ENCODE results near the gene PALMD.

PALMD gene

DNA sequence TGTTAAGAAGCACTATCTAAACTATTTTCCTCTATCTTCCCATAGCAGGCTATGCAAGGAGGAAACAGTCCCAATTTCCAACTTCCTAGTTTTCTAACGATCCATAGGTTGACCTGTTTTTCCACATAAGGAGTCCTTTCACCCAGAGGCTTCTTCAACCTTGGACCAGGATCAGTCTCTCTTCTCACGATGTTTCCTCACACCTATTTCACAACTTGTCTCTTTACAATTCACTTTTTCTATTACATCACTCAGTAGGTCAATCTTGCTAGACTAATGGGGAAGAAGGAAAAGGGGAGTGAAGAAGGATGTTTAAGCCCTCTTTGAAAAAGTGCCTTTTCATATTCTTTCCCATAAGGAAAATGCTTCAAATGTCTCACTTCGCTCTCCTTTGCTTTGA is 15.9 kb downstream of the PALMD start:
- no peak for DNase-seq

DNA sequence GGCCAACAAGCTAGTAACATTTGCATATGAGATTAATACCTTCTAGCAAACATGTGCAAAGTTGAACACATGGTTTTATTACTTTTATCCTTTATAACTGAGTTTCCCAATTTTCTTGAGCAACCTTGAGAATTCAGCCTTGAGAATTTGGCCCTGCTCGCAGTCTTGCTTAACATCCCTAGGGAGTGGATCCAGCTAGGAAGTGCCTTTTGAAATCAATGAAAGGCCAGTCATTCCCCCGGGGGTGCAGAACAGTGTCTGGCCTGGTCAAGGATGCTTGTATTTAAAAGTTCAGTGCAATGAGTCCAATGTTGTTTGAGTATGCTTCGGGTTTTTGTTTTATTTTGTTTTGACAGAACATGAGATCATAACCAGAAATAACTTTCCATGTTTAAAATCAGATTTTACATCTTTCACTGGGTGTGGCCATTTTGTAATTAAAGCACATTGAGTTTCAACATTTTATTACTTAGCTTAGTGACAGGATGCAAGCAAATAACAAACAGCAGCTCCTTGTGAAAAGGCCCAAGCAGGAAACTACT is 16.7 kb downstream of the PALMD start:
- no peak for DNase-seq

GRCh38 chr1:99663501-99663900 is 17.6 kb downstream of the PALMD start:
- no peak for DNase-seq

- DNase-seq, result no peak
These were observed 19.3 kb downstream of the PALMD start for GRCh38 chr1:99665212-99665611.

- no peak for DNase-seq
These were observed 23.5 kb downstream of the PALMD start for GRCh38 chr1:99669376-99669775.

DNA sequence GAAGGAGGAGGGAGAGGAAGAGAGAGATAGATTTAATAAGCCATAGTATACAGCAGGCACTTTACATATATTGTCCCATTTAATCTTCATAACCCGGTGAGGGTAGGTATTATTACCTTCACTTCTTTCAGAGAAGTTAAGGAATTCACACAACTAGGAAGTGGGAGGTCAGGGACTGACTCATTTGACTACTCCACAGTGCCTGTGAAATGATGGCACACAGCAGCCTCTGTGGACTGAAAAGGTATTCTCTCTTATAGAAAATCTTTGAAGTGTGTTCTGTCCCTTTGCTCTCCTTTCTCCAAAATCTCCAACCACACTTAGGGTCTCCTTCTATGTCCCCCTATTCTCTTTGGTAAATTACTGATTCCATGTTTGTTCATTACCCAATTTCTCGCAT is 23.9 kb downstream of the PALMD start:
- DNase-seq, result no peak

- no peak for DNase-seq
These were observed 24.7 kb downstream of the PALMD start for GRCh38 chr1:99670583-99670982.

- no peak for DNase-seq
These were observed 26.1 kb downstream of the PALMD start for GRCh38 chr1:99672038-99672437.

DNA sequence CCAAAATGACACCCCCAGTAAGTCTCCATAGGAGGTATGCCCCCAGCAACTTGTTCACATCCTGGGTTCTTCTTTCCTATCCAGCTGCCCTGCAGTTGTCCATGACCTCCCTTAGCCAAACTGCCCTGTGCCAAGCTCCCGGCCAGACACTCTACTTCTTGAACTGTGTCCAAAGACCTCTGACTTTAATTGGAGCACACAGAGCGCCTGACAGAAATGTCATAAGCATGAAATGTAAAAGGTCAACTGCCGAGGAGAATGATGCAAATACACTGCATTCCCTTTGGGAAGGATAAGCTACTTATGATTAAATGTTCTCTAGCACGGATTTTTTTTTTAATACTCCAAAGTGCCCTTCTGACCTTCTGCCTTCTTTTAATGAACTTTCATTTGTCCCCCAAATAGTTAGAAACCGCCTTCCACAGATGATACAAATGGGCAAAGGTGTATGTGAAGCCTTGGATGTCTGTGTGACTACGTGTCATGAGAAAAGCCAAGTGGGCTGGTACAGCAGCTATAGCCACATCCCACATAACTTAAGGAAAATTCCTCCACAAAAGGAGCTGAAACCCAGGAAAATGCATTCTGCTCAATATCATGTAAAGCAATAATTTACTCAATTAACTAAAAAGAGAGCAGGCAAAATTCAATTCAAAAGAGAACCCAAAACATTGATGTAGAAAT is 26.8 kb downstream of the PALMD start:
- no peak for DNase-seq

DNA sequence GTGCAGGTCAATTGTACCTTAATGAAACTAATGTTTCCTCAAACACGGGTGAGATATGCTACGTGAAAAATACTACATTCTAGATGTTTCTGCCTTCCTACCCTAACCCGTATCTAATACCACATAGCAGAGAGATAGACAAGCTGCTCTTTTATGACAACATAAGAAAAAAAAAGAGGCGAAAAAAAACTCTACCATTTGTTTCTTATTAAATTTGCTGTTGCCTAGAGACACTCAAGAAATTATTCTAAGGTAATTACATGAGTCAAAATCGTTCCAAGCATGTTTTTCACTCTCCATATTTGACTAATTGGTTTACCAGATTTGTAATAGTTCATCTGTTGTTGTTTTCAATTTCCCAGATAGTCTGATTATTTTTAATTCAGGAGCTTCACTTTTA is 27.4 kb downstream of the PALMD start:
- DNase-seq, result no peak

DNA sequence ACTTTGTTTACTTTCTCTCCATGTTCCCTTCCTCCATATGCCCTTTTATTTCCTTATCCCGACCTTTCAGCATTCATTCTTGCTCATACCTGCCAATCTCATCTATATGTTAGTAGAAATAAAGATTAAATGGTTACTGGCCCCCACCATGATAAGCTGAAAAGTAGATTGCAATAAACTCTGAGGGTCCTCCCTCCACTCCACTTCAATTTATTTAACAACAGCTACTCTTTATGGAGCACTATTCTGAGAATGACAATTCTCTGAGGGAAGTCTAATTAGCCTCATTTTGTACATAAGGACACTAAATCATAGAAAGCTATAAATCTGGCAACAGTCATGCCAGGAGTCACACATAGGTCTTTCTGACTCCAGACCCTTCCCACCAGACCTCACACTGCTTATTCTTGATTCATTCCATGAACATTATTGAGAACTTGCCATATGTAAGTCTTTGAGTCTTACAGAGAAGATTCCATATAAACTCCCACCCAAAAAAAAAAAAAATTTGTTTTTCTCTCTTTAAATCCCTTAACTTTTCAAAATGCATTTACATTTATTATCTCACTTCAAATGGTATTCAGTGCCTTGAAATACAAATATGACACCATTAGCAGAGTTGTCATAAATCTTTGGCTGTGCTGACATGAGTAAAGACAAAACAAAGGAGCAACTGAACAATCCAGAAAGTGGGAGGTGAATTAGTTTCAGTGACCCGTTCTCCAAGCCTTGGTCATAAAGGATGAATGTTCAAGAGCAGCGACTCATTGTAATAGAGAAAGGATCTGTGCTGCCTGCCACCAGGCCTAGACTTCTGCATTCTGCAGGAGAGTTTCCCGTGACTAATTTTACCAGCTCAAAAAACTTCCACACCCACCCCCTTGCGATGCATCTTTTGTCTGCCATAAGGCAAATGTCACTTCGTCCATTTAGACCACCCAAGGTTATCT is 28.5 kb downstream of the PALMD start:
- no peak for DNase-seq

- no peak for DNase-seq
These were observed 29.4 kb downstream of the PALMD start for GRCh38 chr1:99675292-99675691.

GRCh38 chr1:99675994-99676393 is 30.1 kb downstream of the PALMD start:
- DNase-seq, result no peak

- DNase-seq, result no peak
These were observed 31.0 kb downstream of the PALMD start for GRCh38 chr1:99676876-99677275.

GRCh38 chr1:99677416-99677815 is 31.5 kb downstream of the PALMD start:
- no peak for DNase-seq

GRCh38 chr1:99680270-99680669 is 34.4 kb downstream of the PALMD start:
- no peak for DNase-seq

DNA sequence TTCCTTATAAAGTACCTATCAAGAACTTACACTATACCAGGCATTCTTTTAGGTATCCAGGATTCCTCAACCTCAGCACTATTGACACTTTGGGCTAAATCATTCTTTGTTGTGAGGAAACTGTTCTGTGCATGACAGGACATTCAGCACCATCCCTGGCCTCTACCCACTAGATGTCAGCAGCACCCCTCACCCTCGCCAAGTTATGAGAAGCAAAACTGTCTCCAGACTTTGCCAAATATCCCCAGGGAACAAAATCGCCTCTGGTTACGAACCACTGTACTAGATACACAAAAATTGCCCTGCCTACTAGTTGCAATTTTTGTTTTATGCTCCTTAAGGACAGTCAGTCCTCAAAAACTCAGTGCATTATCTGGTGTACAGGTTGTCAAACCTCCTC is 35.7 kb downstream of the PALMD start:
- no peak for DNase-seq

GRCh38 chr1:99682291-99682751 is 36.4 kb downstream of the PALMD start:
- DNase-seq, result no peak

DNA sequence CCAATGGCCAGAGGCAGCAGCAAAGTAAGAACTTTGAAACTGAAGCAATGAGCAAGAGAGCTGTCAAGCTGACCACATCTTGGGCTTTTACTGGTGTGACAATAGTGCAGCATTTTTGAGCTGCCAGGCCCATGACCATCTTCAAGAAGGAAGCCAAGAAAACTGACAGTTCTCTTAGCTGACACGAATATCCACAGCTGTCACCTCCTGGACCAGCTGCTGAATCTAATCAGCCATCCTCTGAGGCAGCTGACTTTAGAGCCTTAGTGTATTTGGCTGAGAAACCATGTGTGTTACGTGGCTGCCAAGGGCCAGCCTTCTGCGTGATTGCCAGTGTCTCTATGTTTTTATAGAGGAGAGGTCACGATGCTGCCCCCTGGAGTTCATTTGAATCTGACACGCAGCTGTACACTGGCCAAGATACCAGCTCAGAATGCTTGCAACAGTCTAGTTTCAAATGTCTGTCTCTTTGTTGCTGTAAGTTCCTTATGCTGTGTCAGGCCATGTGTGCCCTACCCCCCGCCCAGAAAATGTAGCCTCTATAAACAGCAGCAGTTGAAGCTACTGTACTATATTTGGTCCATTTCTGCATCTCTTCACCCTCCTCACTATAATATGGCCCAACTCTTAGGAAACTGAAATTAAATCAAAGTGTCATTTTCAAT is 39.7 kb downstream of the PALMD start:
- DNase-seq, result peak; percentile 62

GRCh38 chr1:99691175-99691574 is 45.3 kb downstream of the PALMD start:
- DNase-seq, result no peak

- DNase-seq, result no peak
These were observed 50.7 kb downstream of the PALMD start for GRCh38 chr1:99696616-99697015.

DNA sequence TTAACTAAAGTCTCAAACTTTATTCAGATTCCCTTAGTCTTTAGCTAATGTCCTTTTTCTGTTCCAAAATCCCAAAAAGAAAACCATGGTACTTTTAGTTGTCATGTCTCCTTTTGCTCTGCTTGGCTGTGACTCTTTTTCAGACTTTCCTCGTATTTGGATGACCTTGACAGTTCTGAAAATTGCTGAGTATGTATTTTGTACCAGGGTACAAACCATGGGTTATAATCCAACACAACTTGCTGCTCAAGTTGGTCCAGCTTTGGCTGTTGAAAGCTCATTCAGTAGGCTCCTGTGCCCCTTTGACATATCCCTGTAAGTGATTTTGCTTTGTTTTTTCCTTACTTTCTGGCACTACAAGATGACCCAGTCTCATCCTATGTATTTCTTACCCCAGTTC is 51.7 kb downstream of the PALMD start:
- DNase-seq, result no peak

DNA sequence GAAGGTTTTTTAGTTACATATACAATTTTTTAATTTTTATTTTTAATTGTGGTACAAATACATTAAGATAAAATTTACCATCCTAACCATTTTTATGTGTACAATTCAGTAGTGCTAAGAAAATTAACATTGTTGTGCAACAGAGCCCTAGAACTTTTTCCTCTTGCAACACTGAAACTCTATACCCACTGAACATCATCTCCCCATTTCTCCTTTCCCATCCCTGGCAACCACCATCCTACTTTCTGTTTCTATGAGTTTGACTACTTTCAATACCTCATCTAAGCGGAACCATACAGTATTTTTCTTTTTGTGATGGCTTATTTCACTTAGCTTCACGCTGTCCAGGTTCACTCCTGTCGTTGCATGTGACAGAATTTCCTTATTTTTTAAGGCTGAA is 54.1 kb downstream of the PALMD start:
- DNase-seq, result no peak
